Lung microvascular endothelial cell (primary cell): ENCODE measurements around the gene OR2V2. TPM values are rescaled to one million over a fixed set of nuclear protein-coding genes. Genes with fewer than 3 reads are reported as not detected.

Experiments
- DNase-seq, 2 donors: peaks; one replicate each; pipeline versions ENCODE4 v3.0.0 to v3.0.0-alpha.2; 2010; ENCODE audit warnings: low read depth in 2 of 2
- total RNA-seq: library from RNA; depleted of rRNA; stranded (reverse); fragments of >200 nt; gene quantifications from 2 replicates; pipeline ENCODE4 v1.2.1, GENCODE V29; 2014

Gene OR2V2
- total RNA-seq, 1 donor from 2014 or later = not detected

GRCh38 chr5:181142054-181142453, 5.3 kb upstream of the OR2V2 start:
- no peak for DNase-seq

DNA sequence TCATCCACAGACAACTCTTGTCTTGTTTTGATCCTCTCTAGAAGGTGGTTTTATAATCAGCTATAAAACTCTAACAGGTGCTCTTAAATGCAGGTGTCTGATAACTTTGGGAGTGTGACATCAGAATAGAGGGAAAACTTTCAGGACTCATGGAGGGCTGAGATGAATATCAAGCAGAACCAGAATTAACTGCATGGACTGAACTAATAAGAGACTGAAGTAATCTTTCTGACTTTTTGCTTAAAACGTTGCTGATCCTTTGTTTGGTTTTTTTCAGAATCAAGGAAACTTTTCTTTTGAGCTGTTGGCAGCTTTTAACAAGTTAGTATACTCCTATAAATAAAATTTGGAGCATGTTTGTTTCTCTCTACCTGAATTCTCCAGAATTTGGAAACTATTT, 2.3 kb upstream of the OR2V2 start:
- no peak for DNase-seq

- DNase-seq = no peak
Observed at GRCh38 chr5:181149355-181149754, 2.0 kb downstream of the OR2V2 start.

- DNase-seq = no peak
Observed at GRCh38 chr5:181149806-181150733, 2.7 kb downstream of the OR2V2 start.

- DNase-seq = no peak
Observed at GRCh38 chr5:181151146-181151545, 3.8 kb downstream of the OR2V2 start.

DNA sequence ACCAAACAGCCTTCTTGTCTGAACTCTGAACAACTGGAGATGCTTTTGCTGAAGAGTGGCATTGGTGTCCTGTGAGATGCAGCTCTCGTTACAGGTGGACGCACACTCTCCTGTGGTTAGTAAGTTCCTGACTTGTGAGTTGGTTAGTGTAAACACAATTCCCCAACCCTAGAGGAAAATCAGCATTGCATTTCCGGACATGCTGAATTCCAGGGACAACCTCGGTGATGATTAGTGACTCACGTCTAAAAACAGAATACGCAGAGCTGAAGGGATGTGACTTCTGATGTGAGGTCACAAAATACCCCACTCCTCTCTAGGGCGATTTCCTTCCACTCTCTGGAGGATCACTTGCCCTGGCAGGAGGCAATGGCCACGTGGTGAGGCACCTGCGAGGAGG, 5.0 kb downstream of the OR2V2 start:
- peak; percentile 62 to 85 for DNase-seq

DNA sequence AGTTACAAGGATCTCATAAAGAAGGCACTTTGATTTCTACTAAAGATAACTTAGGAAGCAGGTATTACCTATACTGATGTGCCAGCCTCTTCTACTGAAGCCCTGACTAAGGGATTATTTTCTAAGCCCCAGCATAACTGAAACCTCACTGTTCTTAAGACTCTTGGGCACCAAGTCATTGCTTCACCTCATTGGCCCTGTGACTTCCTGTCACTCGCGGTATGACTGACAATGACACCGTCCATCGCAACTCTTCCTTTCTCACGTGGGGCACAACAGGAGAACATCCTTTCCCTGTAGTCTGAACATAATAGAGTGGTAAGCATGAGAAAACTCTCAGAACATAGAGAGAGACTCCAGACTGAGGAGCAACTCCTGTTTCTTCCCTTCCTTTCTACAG, 6.4 kb downstream of the OR2V2 start:
- DNase-seq = no peak

- DNase-seq = no peak
Observed at GRCh38 chr5:181156758-181157157, 9.4 kb downstream of the OR2V2 start.

DNA sequence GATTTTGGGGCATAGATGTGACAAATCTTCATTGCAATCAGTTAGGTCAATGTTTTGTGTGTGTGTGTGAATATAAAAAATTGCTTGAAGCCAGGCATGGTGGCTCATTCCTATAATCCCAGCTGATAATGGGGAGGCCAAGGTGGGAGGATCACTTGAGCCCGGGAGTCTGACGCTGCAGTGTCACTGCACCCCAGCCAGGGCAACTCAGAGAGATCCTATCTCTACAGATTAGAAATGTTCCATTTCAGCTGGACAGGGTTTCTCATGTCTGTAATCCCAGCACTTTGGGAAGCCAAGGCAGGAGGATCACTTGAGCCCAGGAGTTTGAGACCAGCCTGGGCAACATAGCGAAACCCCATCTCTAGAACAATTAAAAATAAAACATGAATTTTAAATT, 11.5 kb downstream of the OR2V2 start:
- no peak for DNase-seq

- peak; percentile 48 to 62 for DNase-seq
Observed at GRCh38 chr5:181159286-181160151, 12.1 kb downstream of the OR2V2 start.

- DNase-seq = peak in 1 of 2 donors; percentile 28
Observed at GRCh38 chr5:181160152-181160754, 12.9 kb downstream of the OR2V2 start.

DNA sequence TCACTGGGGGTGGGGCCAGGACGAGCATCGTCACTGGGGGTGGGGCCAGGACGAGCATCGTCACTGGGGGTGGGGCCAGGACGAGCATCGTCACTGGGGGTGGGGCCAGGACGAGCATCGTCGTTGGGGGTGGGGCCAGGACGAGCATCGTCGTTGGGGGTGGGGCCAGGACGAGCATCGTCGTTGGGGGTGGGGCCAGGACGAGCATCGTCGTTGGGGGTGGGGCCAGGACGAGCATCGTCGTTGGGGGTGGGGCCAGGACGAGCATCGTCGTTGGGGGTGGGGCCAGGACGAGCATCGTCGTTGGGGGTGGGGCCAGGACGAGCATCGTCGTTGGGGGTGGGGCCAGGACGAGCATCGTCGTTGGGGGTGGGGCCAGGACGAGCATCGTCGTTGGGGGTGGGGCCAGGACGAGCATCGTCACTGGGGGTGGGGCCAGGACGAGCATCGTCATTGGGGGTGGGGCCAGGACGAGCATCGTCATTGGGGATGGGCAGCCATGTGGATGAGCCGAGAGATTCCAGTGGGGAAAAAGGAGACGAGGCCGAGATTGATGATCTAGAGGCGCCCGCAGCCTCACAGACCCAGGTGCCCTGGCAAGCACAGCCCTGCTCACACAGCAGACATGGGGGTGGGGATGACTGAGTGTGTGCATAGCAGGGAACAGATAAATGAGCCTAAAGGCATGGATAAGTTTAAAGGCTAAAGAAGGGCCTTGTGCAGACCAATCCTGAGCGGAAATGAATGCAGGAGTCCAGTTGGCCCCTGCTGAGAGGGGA, 13.6 kb downstream of the OR2V2 start:
- peak; percentile 60 to 70 for DNase-seq

GRCh38 chr5:181161534-181162175, 14.3 kb downstream of the OR2V2 start:
- DNase-seq = no peak

DNA sequence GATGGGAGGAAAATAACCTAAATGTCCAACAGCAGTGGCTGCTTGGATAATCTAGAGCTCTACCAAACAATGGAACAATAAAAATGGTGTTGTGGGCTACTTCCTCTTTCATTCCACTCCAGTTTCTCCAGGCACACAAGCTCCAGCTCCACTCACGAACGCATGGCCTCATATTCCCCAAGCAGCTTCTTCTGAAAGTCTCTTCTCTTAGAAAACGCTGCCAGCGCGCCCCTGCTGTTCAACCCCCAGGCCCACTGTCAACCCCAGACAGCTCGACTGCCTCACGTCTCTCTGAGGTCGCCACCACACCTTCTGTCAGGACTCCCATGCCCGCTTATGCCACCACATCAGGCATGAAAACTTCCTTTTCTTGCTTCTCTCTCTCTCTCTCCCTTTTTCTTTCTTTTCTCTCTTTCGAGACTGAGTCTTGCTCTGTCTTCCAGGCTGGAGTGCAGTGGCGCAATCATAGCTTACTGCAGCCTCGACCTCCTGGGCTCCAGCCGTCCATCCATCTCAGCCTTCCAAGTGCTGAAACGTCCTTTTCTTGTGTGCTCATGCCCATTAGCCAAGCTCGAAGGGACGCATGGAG, 16.2 kb downstream of the OR2V2 start:
- no peak for DNase-seq

GRCh38 chr5:181164076-181164952, 16.9 kb downstream of the OR2V2 start:
- DNase-seq = no peak

- no peak for DNase-seq
Observed at GRCh38 chr5:181166812-181167733, 19.7 kb downstream of the OR2V2 start.

- DNase-seq = peak in 1 of 2 donors; percentile 48
Observed at GRCh38 chr5:181167814-181168488, 20.6 kb downstream of the OR2V2 start.
